HG03139 (cell line): ENCODE measurements around the gene MASTL.

Experiments
- ATAC-seq: cut with Tn5 transposase; IDR thresholded peaks from one replicate; pipeline ENCODE4 v1.9.1; 2021; ENCODE audit not compliant: unreplicated experiment

The MASTL gene

DNA sequence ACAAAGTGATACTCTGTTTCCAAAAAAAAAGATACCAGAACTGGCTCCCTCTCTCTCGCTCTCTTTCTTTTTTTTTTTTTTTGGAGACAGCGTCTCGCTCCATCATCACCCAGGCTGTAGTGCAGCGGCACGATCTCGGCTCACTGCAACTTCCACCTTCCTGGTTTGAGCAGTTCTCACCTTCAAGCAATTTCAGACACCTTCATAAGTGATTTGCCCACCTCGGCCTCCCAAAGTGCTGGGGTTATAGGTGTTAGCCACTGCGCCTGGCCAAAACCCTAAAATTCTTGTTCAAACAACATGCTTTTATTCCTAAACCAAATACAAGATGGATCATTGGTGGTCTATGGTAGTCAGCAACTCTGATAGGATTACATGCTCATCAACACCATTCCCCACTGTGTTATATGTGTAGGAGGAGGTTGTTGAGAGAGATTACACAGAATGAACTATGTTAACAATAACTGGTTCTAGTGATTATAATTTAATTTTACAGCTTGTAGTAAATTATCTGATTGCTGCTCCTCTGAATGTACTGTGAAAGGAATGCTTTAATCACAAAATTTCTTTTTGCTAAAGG is 69.9 kb downstream of the MASTL start:
- no peak for ATAC-seq

- ATAC-seq = no peak
Measured at GRCh38 chr10:27225642-27226257, 70.6 kb downstream of the MASTL start.

DNA sequence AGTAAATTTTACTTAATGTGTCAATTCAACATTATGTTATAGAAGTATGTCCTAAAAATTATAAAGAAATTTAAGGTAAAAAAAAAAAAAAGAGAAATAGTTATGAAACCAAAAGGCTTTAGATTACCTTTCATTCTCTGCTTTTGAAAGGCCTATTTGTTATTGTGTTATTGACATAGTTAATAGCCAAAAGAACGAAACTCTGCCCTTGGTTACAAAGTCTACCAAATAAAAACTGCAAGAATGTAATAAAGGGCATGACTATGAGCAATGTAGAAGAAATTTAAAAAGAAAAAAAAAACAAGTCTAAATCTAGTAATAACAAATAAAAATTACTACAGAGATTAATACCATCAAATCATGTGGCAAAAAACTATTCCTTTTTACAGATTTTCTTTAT is 74.9 kb downstream of the MASTL start:
- no peak for ATAC-seq

DNA sequence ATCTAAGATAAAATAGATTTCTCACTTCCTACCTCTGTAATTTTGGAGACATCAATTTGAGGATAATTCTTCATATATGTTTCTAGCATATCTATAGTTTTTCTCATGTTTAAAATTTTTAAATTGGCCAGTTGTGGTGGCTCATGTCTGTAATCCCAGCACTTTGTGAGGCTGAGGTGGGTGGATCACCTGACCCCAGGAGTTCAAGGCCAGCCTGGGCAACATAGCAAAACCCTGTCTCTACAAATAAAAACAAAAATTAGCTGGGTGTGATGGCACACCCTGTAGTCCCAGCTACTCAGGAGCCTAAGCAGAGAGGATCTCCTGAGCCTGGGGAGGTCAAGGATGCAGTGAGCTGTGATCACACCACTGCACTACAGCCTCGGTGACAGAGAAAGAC is 80.6 kb downstream of the MASTL start:
- ATAC-seq = no peak
